Sigmoid colon (tissue), 7 donors: ENCODE measurements around the gene PTPRT. TPM values are rescaled to one million over a fixed set of nuclear protein-coding genes. Genes with fewer than 3 reads are reported as not detected.

Source experiments
- DNase-seq: peaks from one replicate; pipeline ENCODE4 v3.0.0-alpha.2; 2019
- H3K27ac ChIP-seq, 4 donors: fragments of 200-600 bp; sonication (generic); one replicate each; pipeline ENCODE4 v1.5.1; 2016 to 2019; ENCODE audit warnings: mild to moderate bottlenecking in 1 of 4
- H3K27me3 ChIP-seq, 3 donors: fragments of 200-600 bp; sonication (generic); one replicate each; pipeline ENCODE4 v1.5.1; 2019; ENCODE audit warnings: mild to moderate bottlenecking in 1 of 3
- H3K36me3 ChIP-seq, 4 donors: fragments of 200-600 bp; sonication (generic); one replicate each; pipeline ENCODE4 v1.5.1; 2016 to 2019
- H3K4me1 ChIP-seq, 4 donors: fragments of 200-600 bp; sonication (generic); one replicate each; pipeline ENCODE4 v1.5.1; 2017 to 2019
- H3K4me3 ChIP-seq, 4 donors: fragments of 200-600 bp; sonication (generic); one replicate each; pipeline ENCODE4 v1.5.1; 2017 to 2019; ENCODE audit warnings: mild to moderate bottlenecking in 2 of 4, moderate library complexity in 1 of 4
- H3K9me3 ChIP-seq, 4 donors: fragments of 200-600 bp in 3 of 4; sonication (generic) in 3 of 4; one replicate each; pipeline versions ENCODE4 v1.5.1 to v1.6.1; 2013 to 2019
- EP300 ChIP-seq, 4 donors: sonication (generic); formaldehyde crosslinking; IDR thresholded peaks; one replicate each; pipeline ENCODE4 v1.6.1; 2017; ENCODE audit warnings: antibody characterized with exemption in 4 of 4
- POLR2A ChIP-seq, 2 donors: fragments of 450-650 bp; IDR thresholded peaks; one replicate each; pipeline ENCODE4 v1.6.1; 2016; ENCODE audit warnings: antibody characterized with exemption in 2 of 2, mild to moderate bottlenecking in 2 of 2, moderate library complexity in 2 of 2
- POLR2AphosphoS5 ChIP-seq, 4 donors: sonication (generic); formaldehyde crosslinking; IDR thresholded peaks; one replicate each; pipeline ENCODE4 v1.6.1; 2017; ENCODE audit warnings: antibody characterized with exemption in 4 of 4
- WGBS, 2 donors: extraction: QIAGEN DNeasy Blood & Tissue Kit; methylation state at CpG; one replicate each; pipeline ENCODE4 v1.1.7; 2013; 5-methylcytosine and 5-hydroxymethylcytosine counted together
- intact Hi-C: fragments of 100-400 bp; cut with DNase I; formaldehyde crosslinking; loops from one replicate; pipeline ENCODE4 v1.15.1; 2023
- polyA plus RNA-seq, 3 donors: library from polyadenylated mRNA; stranded (reverse); fragments of 200-250 nt; gene quantifications; one replicate each; pipeline ENCODE4 v1.2.3, GENCODE V29; 2013
- total RNA-seq, 4 donors: library from RNA; depleted of rRNA; stranded (reverse); fragments of >200 nt; gene quantifications; one replicate each; pipeline ENCODE4 v1.1.0, GENCODE V29; 2016
- TF ChIP-seq, protein P1 (sequence below), 4 experiments: fragments of 450-650 bp in 3 of 4; fragments of 200-600 bp in 1 of 4; IDR thresholded peaks; one replicate each; pipeline ENCODE4 v1.5.1; 2016 to 2019; ENCODE audit warnings: antibody characterized with exemption in 4 of 4, mild to moderate bottlenecking in 3 of 4, moderate library complexity in 2 of 4
- donor health status: healthy with polysubstance abuse.
- donor health status: Bipolar disorder and iron deficiency.
- donor health status: healthy.

Gene PTPRT
- total and polyA plus RNA-seq, 7 donors, result under 0.01 to 0.41 (median 0.12) TPM; not detected in 3

DNA sequence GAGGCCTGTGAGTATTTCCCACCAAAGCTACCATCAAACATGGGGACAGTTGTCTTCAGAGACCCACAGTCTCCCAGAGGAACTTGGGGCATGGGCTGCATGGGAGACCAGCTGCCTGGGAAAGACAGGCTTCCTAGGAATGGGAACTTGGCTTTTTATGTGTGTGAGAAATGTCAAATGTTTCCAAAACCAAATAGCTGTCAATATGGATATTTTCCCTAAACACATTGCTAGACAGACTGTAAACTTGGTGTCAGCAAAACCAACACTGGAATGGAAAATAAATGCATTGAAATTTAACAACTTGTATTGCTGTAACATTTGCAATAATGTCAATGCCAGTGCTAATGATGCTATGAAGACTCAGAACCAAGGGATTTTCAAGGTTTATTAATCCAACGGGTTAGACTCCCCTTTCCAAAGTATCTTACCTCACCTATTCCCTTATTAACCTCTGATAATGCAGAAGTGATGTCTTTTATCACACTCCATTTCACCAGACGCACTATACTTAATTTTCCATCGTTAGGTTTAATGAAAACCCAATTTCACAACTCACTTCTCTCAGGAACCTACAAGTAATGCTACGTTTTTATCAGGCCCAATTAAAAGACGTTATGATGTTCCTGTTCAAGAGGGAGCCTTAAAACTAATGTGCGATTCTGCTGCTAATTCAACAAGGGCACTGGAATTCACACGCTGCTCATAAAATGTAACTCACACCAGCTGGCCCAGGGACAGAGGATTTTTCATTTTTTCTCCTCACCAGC, 1025.4 kb downstream of the PTPRT start:
- Histone ChIP-seq H3K4me1 (no peaks in the 10 kb centered on the region), H3K9me3 (no peaks in the 10 kb centered on the region), H3K27ac (no peak overlapping the region), H3K36me3 (no peaks in the 10 kb centered on the region), H3K4me3 (no peak overlapping the region), H3K27me3 (no peaks in the 10 kb centered on the region)
- no peak for DNase-seq
- WGBS, 2 donors, result 55 to 71% methylated on average over 7 of the region's 7 CpGs
- TF ChIP-seq POLR2AphosphoS5 (IDR thresholded peaks at IDR 0.05) (no peak), EP300 (IDR thresholded peaks at IDR 0.05) (no peak), POLR2A (IDR thresholded peaks at IDR 0.05) (no peak)
- TF ChIP-seq, protein P1, sequence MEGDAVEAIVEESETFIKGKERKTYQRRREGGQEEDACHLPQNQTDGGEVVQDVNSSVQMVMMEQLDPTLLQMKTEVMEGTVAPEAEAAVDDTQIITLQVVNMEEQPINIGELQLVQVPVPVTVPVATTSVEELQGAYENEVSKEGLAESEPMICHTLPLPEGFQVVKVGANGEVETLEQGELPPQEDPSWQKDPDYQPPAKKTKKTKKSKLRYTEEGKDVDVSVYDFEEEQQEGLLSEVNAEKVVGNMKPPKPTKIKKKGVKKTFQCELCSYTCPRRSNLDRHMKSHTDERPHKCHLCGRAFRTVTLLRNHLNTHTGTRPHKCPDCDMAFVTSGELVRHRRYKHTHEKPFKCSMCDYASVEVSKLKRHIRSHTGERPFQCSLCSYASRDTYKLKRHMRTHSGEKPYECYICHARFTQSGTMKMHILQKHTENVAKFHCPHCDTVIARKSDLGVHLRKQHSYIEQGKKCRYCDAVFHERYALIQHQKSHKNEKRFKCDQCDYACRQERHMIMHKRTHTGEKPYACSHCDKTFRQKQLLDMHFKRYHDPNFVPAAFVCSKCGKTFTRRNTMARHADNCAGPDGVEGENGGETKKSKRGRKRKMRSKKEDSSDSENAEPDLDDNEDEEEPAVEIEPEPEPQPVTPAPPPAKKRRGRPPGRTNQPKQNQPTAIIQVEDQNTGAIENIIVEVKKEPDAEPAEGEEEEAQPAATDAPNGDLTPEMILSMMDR (IDR thresholded peaks at IDR 0.05), result no peak
- intact Hi-C loops, result no loop called here

DNA sequence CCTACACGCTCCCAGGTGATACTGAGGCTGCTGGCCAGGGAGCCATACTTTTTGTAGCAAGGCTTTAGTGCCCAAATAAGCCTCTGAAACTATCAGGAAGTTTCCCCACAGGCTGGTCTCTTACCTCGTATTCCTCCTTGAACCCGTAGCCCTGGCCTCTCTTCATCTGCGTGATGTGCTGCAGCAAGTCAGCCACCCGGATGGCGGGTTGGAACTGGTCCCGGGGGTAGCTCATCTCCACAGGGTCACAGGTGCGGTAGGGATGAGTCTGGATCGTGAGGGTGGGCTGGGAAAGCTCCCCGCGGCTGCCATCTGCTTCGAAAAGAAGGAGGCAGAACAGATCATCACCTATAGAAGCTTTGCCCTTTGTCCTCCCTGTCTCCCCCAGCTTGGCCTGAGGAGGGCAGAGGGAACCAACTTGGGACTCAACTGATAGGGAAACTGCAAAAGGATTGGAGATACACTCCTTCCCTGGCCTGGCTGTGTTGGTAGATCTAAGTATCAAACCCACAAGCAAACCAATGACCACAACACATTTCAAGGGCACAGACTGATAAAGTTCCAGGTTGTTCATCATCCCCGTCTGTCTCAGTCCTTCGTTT, 1028.4 kb downstream of the PTPRT start:
- H3K9me3 ChIP-seq, result no peaks in the 10 kb centered on the region
- TF ChIP-seq POLR2A (IDR thresholded peaks at IDR 0.05), result no peak
- TF ChIP-seq, protein P1 (IDR thresholded peaks at IDR 0.05), result no peak
- TF ChIP-seq POLR2AphosphoS5 (IDR thresholded peaks at IDR 0.05), result no peak
- no peak for TF ChIP-seq EP300 (IDR thresholded peaks at IDR 0.05)
- H3K4me3 ChIP-seq, result no peak overlapping the region
- H3K27ac ChIP-seq, result no peak overlapping the region
- WGBS, 2 donors, result 78 to 83% methylated on average over 14 of the region's 14 CpGs
- no peaks in the 10 kb centered on the region for H3K27me3 ChIP-seq
- no peaks in the 10 kb centered on the region for H3K36me3 ChIP-seq
- H3K4me1 ChIP-seq, result no peaks in the 10 kb centered on the region
- intact Hi-C loops, result no loop called here
- no peak for DNase-seq

DNA sequence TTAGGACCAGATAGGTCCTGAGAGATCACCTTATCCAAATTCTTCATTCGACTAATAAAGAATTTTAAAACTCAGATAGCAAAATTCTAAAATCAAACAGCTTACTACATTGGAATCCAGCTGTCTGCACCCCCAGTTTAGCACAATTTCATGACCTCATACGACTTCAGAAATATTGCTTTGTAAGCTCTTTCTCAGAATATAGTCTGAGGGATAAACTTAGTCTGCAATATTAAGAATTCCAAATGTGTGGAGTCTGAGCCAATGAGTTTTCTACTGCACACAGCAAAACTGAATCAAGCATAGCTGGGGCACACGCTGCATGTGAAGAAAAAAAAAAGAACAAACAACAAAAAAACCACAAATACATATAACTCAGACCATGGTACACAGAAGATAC, 1029.9 kb downstream of the PTPRT start:
- Histone ChIP-seq H3K36me3 (no peaks in the 10 kb centered on the region), H3K4me1 (no peaks in the 10 kb centered on the region), H3K27ac (no peak overlapping the region), H3K27me3 (no peaks in the 10 kb centered on the region), H3K9me3 (no peaks in the 10 kb centered on the region), H3K4me3 (no peak overlapping the region)
- TF ChIP-seq POLR2AphosphoS5 (IDR thresholded peaks at IDR 0.05) (no peak), POLR2A (IDR thresholded peaks at IDR 0.05) (no peak), EP300 (IDR thresholded peaks at IDR 0.05) (no peak)
- TF ChIP-seq, protein P1 (IDR thresholded peaks at IDR 0.05), result no peak
- intact Hi-C loops, result no loop called here
- DNase-seq, result no peak
- WGBS, 2 donors, result 41 to 57% methylated on average over 3 of the region's 3 CpGs

DNA sequence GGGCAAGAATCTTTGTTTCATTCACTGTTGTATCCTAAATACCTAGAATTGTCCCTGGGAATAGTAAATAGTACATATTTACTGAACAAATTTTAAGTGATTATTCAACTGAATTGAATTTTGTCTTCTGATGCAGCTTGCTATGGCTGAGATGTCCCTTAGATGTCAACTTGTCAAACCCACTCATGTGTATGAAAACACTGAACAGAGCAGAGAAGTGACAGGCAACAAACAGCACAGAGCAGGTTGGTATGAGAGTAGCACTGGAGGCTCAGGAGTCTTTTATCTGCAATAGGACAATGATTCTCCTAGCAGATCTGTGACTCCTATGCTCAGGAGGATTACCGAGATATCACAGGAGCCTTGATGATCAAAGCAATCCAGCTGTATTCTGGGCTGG, 1031.4 kb downstream of the PTPRT start:
- TF ChIP-seq POLR2A (IDR thresholded peaks at IDR 0.05), result no peak
- TF ChIP-seq EP300 (IDR thresholded peaks at IDR 0.05), result no peak
- TF ChIP-seq, protein P1 (IDR thresholded peaks at IDR 0.05), result no peak
- TF ChIP-seq POLR2AphosphoS5 (IDR thresholded peaks at IDR 0.05), result no peak
- Histone ChIP-seq H3K36me3 (no peaks in the 10 kb centered on the region), H3K27ac (no peak overlapping the region), H3K27me3 (no peaks in the 10 kb centered on the region), H3K4me1 (no peaks in the 10 kb centered on the region), H3K4me3 (no peak overlapping the region), H3K9me3 (no peaks in the 10 kb centered on the region)
- DNase-seq, result no peak
- intact Hi-C loops, result no loop called here
- WGBS, 2 donors, result 73 to 78% methylated on average over 1 of the region's 1 CpG
